SK-N-SH treated with all-trans-retinoic acid at 6 μM for 48 hours (cell line): ENCODE measurements around the gene FUT1.

Source experiments
- ATAC-seq: fragments of 200-7000 bp; cut with Tn5 transposase; 3 replicates; pipeline ENCODE4 v1.9.1; 2020; ENCODE audit warnings: mild to moderate bottlenecking, moderate library complexity
- ARNTL ChIP-seq: fragments of 450-650 bp; formaldehyde crosslinking; IDR thresholded peaks from 2 replicates; pipeline ENCODE4 v1.5.0; 2020; ENCODE audit warnings: low read depth, mild to moderate bottlenecking, moderate library complexity, borderline replicate concordance
- CREB5 ChIP-seq: fragments of 250-450 bp; sonication (Bioruptor Pico); IDR thresholded peaks from 2 replicates; pipeline ENCODE4 v1.5.1; 2020; ENCODE audit warnings: low read depth, mild to moderate bottlenecking, moderate library complexity
- CSRNP3 ChIP-seq: fragments of 250-450 bp; sonication (Bioruptor Pico); IDR thresholded peaks from 2 replicates; pipeline ENCODE4 v1.5.1; 2021; ENCODE audit warnings: mild to moderate bottlenecking, moderate library complexity
- GLIS3 ChIP-seq: fragments of 250-450 bp; sonication (Bioruptor Pico); IDR thresholded peaks from 2 replicates; pipeline ENCODE4 v1.5.0; 2020; ENCODE audit warnings: mild to moderate bottlenecking, moderate library complexity
- ISL1 ChIP-seq: fragments of 250-450 bp; sonication (Bioruptor Pico); IDR thresholded peaks from 2 replicates; pipeline ENCODE4 v2.1.2; 2022; ENCODE audit warnings: mild to moderate bottlenecking, moderate library complexity
- OSR1 ChIP-seq: fragments of 250-450 bp; sonication (Bioruptor Pico); IDR thresholded peaks from 2 replicates; pipeline ENCODE4 v1.8.0; 2022; ENCODE audit warnings: moderate library complexity, mild to moderate bottlenecking, inconsistent platforms
- POU6F1 ChIP-seq: fragments of 250-450 bp; sonication (Bioruptor Pico); IDR thresholded peaks from 2 replicates; pipeline ENCODE4 v1.8.0; 2021; ENCODE audit warnings: low read depth, mild to moderate bottlenecking, moderate library complexity, borderline replicate concordance
- SNAI2 ChIP-seq: fragments of 250-450 bp; sonication (Bioruptor Pico); IDR thresholded peaks from 2 replicates; pipeline ENCODE4 v1.5.0; 2020; ENCODE audit warnings: mild to moderate bottlenecking, moderate library complexity
- TCF4 ChIP-seq: fragments of 250-450 bp; sonication (Bioruptor Pico); IDR thresholded peaks from 2 replicates; pipeline ENCODE4 v1.8.0; 2021; ENCODE audit warnings: mild to moderate bottlenecking, moderate library complexity, borderline replicate concordance
- TSHZ2 ChIP-seq: fragments of 250-450 bp; sonication (Bioruptor Pico); IDR thresholded peaks from 2 replicates; pipeline ENCODE4 v1.5.0; 2020; ENCODE audit warnings: mild to moderate bottlenecking, moderate library complexity
- ZC3H10 ChIP-seq: fragments of 250-450 bp; sonication (Bioruptor Pico); IDR thresholded peaks from 2 replicates; pipeline ENCODE4 v1.5.1; 2021; ENCODE audit warnings: mild to moderate bottlenecking, moderate library complexity
- ZFP3 ChIP-seq: fragments of 250-450 bp; sonication (Bioruptor Pico); IDR thresholded peaks from 2 replicates; pipeline ENCODE4 v1.5.0; 2020; ENCODE audit warnings: mild to moderate bottlenecking, moderate library complexity
- ZFP30 ChIP-seq: fragments of 450-650 bp; formaldehyde crosslinking; IDR thresholded peaks from 2 replicates; pipeline ENCODE4 v1.5.0; 2022; ENCODE audit warnings: mild to moderate bottlenecking, moderate library complexity
- ZNF565 ChIP-seq: fragments of 450-650 bp; formaldehyde crosslinking; conservative IDR thresholded peaks from 2 replicates; pipeline ENCODE4 v1.5.0; 2020; ENCODE audit warnings: low read depth, mild to moderate bottlenecking, moderate library complexity
- ZNF70 ChIP-seq: fragments of 450-650 bp; formaldehyde crosslinking; IDR thresholded peaks from 2 replicates; pipeline ENCODE4 v1.5.0; 2020; ENCODE audit warnings: mild to moderate bottlenecking, moderate library complexity

FUT1 gene

GRCh38 chr19:48741129-48741999 is 11.1 kb downstream of the FUT1 start:
- TF ChIP-seq ZFP30 (CRISPR knock-in tag) (no peak), ARNTL (no peak)
- TF ChIP-seq, all 23 proteins: peak for 0
- no peak for ATAC-seq

- no peak for ATAC-seq
- TF ChIP-seq TSHZ2 (CRISPR knock-in tag) (no peak), ZFP30 (CRISPR knock-in tag) (no peak), OSR1 (CRISPR knock-in tag) (no peak), SNAI2 (CRISPR knock-in tag) (no peak)
These were observed 12.1 kb downstream of the FUT1 start, which contains the start of gene RASIP1 for GRCh38 chr19:48740164-48740972. Gene RASIP1, minus strand, starts transcription at chr19:48740610. Its CDS starts 328 bp downstream, at chr19:48740282.

- ATAC-seq = no peak
- no peak for TF ChIP-seq POU6F1 (CRISPR knock-in tag)
These were observed 12.9 kb downstream of the FUT1 start for GRCh38 chr19:48739404-48740163.

GRCh38 chr19:48738557-48739403 is 13.7 kb downstream of the FUT1 start:
- TF ChIP-seq ZFP3 (CRISPR knock-in tag) (0 out of 2 replicates have a peak, but pooled peaks have one; percentile 15), ZNF70 (no peak), SNAI2 (CRISPR knock-in tag) (peak; percentile 36; the same call in 1 of the 2 replicates)
- ATAC-seq = peak; percentile 94

GRCh38 chr19:48737360-48737998 is 15.0 kb downstream of the FUT1 start:
- ATAC-seq = no peak
- TF ChIP-seq ZNF70 (no peak), SNAI2 (CRISPR knock-in tag) (no peak), CREB5 (no peak), ZNF565 (CRISPR knock-in tag) (no peak), CSRNP3 (CRISPR knock-in tag) (no peak), GLIS3 (CRISPR knock-in tag) (no peak), TCF4 (CRISPR knock-in tag) (no peak), ZC3H10 (CRISPR knock-in tag) (no peak), OSR1 (CRISPR knock-in tag) (no peak), ISL1 (CRISPR knock-in tag) (no peak), ARNTL (no peak)
